Measurements from ENCODE around the gene GUCD1.

GUCD1 gene

GRCh38 chr22:24501301-24502005, 53.5 kb downstream of the GUCD1 start:
- no peak for DNase-seq

- DNase-seq, result no peak
Measured at GRCh38 chr22:24500277-24500820, 54.6 kb downstream of the GUCD1 start.

- DNase-seq, result no peak
Measured at GRCh38 chr22:24499706-24500276, 55.1 kb downstream of the GUCD1 start.

- no peak for DNase-seq
Measured at GRCh38 chr22:24498824-24499223, 56.1 kb downstream of the GUCD1 start.

- DNase-seq, result no peak
Measured at GRCh38 chr22:24497841-24498258, 57.1 kb downstream of the GUCD1 start.

- DNase-seq, result no peak
Measured at GRCh38 chr22:24496661-24497060, 58.3 kb downstream of the GUCD1 start.

- no peak for DNase-seq
Measured at GRCh38 chr22:24496234-24496633, 58.7 kb downstream of the GUCD1 start.

GRCh38 chr22:24495365-24495675, 59.6 kb downstream of the GUCD1 start:
- DNase-seq, result no peak

- DNase-seq, result no peak
Measured at GRCh38 chr22:24494528-24495364, 60.2 kb downstream of the GUCD1 start, which contains the start of gene UPB1. TSS of gene UPB1 (plus strand) at chr22:24495332. CDS start at chr22:24495404, 72 bp downstream.

- DNase-seq, result no peak
Measured at GRCh38 chr22:24494167-24494527, 60.8 kb downstream of the GUCD1 start.

- DNase-seq, result no peak
Measured at GRCh38 chr22:24492391-24492790, 62.5 kb downstream of the GUCD1 start.

All from T-helper 1 cell (primary cell).